Fibroblast of skin of right biceps (primary cell): ENCODE measurements around the gene DR1.

ENCODE experiments used
- DNase-seq: peaks from one replicate; pipeline ENCODE4 v3.0.0-alpha.2; 2013

DR1 gene

GRCh38 chr1:93345633-93346420 is at the start of gene DR1:
Gene DR1, plus strand, starts transcription at chr1:93345907. Its CDS starts 739 bp downstream, at chr1:93346646.
- DNase-seq, result peak; percentile 95

- no peak for DNase-seq
These were observed 49.1 kb upstream of the DR1 start for GRCh38 chr1:93296555-93297154.

DNA sequence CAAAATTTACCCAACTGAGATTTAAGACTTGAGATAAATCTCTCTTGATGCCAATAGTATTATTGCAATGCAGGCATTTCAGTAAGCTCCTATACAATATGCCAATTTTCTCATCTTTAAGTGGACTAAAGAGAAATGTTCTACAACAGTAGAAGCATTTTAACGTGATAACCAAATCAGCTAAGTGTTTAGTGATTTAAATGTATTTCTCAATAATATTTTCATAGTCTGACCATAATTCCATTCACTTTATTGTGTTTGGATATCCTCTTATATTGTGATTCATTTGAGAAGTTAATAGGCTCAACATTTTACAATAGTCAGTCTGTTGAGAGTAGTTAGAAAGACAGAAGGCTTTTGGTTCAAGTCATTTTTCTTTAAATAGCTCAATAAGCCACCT is 44.6 kb upstream of the DR1 start:
- DNase-seq, result no peak

GRCh38 chr1:93302078-93302477 is 43.6 kb upstream of the DR1 start:
- no peak for DNase-seq

DNA sequence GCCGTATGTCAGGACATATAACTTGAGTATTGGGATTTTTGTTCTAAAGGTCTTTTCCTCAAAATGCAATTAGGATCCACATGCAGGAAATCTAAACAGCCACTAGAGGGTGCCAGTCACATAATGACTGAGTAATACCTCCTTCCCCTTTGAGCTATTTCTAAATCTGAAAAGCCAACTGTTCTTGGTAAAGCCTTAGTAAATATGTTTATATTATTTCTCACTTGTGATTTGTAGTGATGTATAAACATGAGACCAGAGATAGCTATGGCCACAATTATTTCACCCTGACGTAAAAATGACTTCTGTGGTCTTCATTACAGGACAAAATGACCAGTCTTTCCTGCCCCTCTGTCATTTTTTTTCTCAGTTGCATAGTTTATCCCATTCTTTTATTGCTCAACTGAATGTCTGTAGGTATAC is 41.0 kb upstream of the DR1 start:
- DNase-seq, result peak; percentile 63

GRCh38 chr1:93306920-93307319 is 38.8 kb upstream of the DR1 start:
- DNase-seq, result no peak

DNA sequence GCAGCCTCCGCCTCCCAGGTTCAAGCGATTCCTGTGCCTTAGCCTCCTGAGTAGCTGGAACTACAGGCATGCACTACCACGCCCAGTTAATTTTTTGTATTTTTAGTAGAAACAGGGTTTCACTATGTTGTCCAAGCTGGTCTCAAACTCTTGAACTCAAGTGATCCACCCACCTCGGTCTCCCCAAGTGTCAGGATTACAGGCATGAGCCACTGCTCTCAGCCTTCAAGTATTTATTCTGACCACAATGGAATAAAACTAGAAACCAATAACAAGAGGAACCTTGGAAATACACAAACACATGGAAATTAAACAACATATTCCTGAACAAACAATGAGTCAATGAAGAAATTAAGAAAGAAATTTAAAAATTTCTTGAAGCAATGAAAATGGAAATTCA is 32.7 kb upstream of the DR1 start:
- no peak for DNase-seq

DNA sequence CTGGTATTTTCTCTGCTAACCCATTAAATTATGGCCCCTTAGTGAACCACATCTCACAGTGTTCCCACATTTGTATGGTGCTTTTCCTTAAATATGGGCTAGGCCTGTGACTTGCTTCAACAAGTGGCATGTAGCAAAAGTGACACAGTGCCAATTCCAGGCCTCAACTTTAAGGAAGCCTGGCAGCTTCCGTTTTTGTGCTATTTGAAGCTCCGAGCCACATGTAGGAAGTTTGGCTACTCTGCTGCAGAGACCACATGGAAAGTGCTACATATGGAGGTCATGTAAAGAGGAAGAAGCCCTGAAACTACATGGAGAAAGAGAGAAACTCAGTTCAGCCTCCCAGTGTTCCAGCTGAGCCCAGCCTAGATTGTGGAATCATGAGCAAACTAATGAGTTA is 28.5 kb upstream of the DR1 start:
- DNase-seq, result no peak

DNA sequence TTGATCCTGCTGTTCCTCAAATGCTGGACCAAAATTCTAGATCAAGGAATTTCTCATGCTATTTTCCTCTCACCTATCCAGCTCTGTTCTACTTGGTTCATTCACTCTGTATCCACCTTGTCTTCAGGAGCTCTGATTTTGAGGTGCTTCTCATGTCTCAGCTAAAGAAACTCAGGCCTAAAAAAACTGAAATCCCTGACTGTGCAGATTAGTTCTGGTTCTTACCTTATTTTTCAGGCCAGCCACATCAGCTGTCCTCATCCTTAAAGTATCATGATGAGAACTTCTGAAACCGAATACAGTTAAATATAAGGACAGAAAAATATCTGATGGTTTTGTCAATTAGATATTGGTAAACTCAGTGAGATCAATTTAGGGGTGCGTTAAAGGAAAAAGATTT is 27.8 kb upstream of the DR1 start:
- DNase-seq, result no peak

GRCh38 chr1:93321720-93322119 is 24.0 kb upstream of the DR1 start:
- no peak for DNase-seq

GRCh38 chr1:93322349-93322748 is 23.4 kb upstream of the DR1 start:
- no peak for DNase-seq

DNA sequence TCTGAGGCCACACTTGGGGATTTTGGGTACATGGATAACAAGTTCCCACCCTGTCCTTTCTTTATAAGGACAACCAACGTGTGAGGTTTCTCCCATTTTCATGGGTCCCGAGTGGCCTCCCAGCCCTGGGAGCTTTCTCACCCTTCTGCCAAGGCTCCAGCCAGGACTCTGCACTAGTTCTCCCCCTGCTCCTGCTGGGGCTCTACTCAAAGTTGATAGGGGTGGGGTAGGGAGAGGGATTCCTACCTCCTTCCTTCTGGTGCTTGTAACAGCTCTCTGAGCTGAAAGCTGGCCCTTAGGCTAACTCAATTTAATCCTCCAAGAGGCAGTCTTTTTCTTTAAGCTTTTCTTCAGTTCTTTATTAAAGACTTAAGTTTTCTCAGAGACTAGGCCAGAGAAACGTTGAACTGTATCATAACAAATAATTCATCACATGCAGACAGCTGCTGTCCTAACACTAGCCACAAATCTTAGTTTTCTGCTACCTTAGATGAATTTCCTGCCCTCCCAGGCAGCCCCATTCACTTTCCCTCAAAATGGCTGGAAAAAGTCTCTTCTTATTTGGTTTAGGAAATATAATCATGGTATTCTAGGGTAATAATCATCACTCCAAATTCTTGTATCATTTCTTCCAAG is 22.4 kb upstream of the DR1 start:
- DNase-seq, result no peak

GRCh38 chr1:93324486-93325464 is 20.9 kb upstream of the DR1 start:
- DNase-seq, result peak; percentile 85

GRCh38 chr1:93328809-93329760 is 16.6 kb upstream of the DR1 start:
- peak; percentile 67 for DNase-seq

DNA sequence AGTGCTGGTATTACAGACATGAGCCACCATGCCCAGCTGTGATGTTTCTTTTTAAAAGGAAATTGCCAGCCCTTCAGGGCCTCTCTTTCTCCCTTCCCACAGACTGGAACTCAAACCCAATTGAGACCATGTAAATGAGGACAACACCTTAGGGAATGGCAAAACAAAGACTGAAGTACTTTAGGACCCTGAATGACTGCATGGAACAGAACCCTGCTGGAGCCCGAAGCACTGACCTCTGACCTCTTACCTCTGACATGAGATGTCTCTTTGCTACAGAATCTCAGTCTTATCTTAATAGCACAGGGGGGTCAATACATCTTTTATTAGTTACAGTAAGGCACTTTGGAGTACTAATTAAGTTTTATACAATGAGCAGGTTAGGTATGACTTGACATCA is 15.5 kb upstream of the DR1 start:
- DNase-seq, result no peak

- DNase-seq, result no peak
These were observed 15.1 kb upstream of the DR1 start for GRCh38 chr1:93330617-93331016.

- peak; percentile 51 for DNase-seq
These were observed 14.3 kb upstream of the DR1 start for GRCh38 chr1:93331412-93331811.

- DNase-seq, result no peak
These were observed 13.3 kb upstream of the DR1 start for GRCh38 chr1:93332368-93332767.

DNA sequence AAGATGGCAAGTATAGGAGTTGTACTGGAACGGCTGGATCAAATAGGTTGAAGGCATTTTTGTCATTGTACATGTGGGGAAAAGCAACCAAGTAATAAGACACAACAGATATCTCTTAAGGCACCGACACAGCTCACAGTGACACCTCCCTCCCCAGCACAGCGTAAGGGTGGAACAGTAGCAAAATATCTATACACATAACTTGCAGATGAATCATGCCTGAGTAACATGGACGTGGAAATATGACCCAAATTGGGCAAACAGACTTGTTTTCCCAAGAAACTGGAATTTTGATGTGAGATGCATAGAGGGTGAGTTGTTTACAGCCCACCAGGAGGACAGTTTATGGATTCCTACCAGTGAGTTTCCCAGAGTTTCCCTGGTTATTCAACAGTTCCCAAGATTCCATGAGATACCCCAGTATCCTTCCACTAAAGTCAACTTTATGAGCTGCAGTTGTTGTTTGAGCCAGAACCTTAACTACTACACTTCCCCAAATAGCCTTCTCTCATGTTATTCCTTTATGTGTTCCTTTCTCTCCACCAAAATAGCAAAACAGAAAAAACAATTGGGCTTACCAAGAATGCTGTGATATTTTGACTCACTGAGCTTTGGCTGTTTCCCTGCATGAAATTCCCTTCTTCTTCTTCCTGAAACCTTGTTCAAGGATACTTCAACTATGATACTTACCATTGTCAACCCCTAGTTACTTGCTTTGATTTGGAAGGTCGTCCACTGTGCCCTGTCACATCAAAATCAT is 7.1 kb upstream of the DR1 start:
- DNase-seq, result peak; percentile 97

GRCh38 chr1:93339171-93339697 is 6.5 kb upstream of the DR1 start:
- no peak for DNase-seq

DNA sequence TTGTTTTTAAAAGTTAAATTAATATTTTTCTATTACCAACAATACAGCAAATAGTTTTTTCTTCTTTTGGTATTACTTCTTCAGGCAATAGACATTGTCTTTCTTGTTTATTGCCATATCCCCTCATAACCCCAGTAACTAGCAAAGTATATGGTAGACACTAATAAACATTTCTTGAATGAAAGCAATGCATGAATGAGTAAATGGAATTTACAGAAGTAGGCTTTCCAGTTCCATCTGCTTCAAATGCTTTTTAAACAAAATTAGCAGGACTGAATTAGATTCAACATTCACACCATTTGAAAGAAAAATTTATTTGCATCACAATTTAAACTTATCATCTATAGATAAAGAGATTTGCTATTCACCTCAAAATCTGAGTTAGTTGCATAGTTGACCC is 5.6 kb upstream of the DR1 start:
- no peak for DNase-seq
